Hepatocyte (in vitro differentiated cells): ENCODE measurements around the gene IL36G. TPM values are rescaled to one million over a fixed set of nuclear protein-coding genes. Genes with fewer than 3 reads are reported as not detected.

ENCODE experiments used
- polyA plus RNA-seq: library from polyadenylated mRNA; unstranded; fragments of >200 nt; fragmentation: Nextera tagmentation; extraction: Ambion mirVana; gene quantifications from 2 replicates; pipeline ENCODE4 v1.2.1, GENCODE V29; 2016
- small RNA-seq: library from RNA; depleted of rRNA; stranded (forward); fragments of <200 nt; gene quantifications from one replicate; pipeline ENCODE3, GENCODE V24; 2014
- total RNA-seq: library from RNA; depleted of rRNA; stranded (reverse); fragments of >200 nt; gene quantifications from 2 replicates; pipeline ENCODE4 v1.2.3, GENCODE V29; 2014

IL36G gene
- total and polyA plus RNA-seq, 2 experiments from 2014 or later, result 0.20 to 1.0 TPM

Small RNA genes within 50 kb of the gene (small RNA-seq; reads per million reads assigned to genes)
- gene HMGN2P23, result not detected

Other genes starting within 250 kb of the IL36G start
- 4.3 and 8.1 TPM in 2 replicates for gene CKAP2L, start 213.4 kb upstream of the IL36G start, total RNA-seq
- gene CKAP2L, start 213.4 kb upstream of the IL36G start, polyA plus RNA-seq, result 5.0 and 7.2 TPM in 2 replicates
- 2.3 and 3.1 TPM in 2 replicates for gene IL1A, start 193.5 kb upstream of the IL36G start, total RNA-seq
- 1.1 and 1.4 TPM in 2 replicates for gene IL1A, start 193.5 kb upstream of the IL36G start, polyA plus RNA-seq
- gene IL1B, start 141.2 kb upstream of the IL36G start, total RNA-seq, result 0.76 and 1.1 TPM in 2 replicates
- gene IL1B, start 141.2 kb upstream of the IL36G start, polyA plus RNA-seq, result 1.2 and 2.4 TPM in 2 replicates
- not detected in 2 replicates for gene IL37, start 66.8 kb upstream of the IL36G start, total RNA-seq
- not detected in 2 replicates for gene IL37, start 66.8 kb upstream of the IL36G start, polyA plus RNA-seq
- not detected in 2 replicates for gene IL36A, start 27.5 kb downstream of the IL36G start, total RNA-seq
- not detected in 2 replicates for gene IL36A, start 27.5 kb downstream of the IL36G start, polyA plus RNA-seq
- gene IL36B, start 74.9 kb downstream of the IL36G start, total RNA-seq, result not detected in 2 replicates
- gene IL36B, start 74.9 kb downstream of the IL36G start, polyA plus RNA-seq, result not detected in 2 replicates
- gene IL36RN, start 81.2 kb downstream of the IL36G start, total RNA-seq, result 0.12 and 0.63 TPM in 2 replicates
- gene IL36RN, start 81.2 kb downstream of the IL36G start, polyA plus RNA-seq, result 0.23 and 0.49 TPM in 2 replicates
- not detected in 2 replicates for gene IL1F10, start 90.0 kb downstream of the IL36G start, total RNA-seq
- gene IL1F10, start 90.0 kb downstream of the IL36G start, polyA plus RNA-seq, result not detected in 2 replicates
- 3.1 and 4.3 TPM in 2 replicates for gene IL1RN, start 149.6 kb downstream of the IL36G start, total RNA-seq
- 4.5 and 7.3 TPM in 2 replicates for gene IL1RN, start 149.6 kb downstream of the IL36G start, polyA plus RNA-seq
- gene PSD4, start 196.0 kb downstream of the IL36G start, total RNA-seq, result 22.6 and 26.5 TPM in 2 replicates
- 11.5 and 15.1 TPM in 2 replicates for gene PSD4, start 196.0 kb downstream of the IL36G start, polyA plus RNA-seq